Psoas muscle (tissue), 8 donors: ENCODE results near the gene SLAMF8. TPM values are rescaled to one million over a fixed set of nuclear protein-coding genes. Genes with fewer than 3 reads are reported as not detected.

Source experiments
- ATAC-seq, 4 donors: fragments of 200-7000 bp; cut with Tn5 transposase; one replicate each; pipeline ENCODE4 v1.9.1; 2020; ENCODE audit warnings: moderate library complexity in 3 of 4, mild to moderate bottlenecking in 2 of 4
- DNase-seq, 2 donors: peaks; one replicate each; pipeline ENCODE4 v3.0.0-alpha.2; 2020
- H3K27ac ChIP-seq: fragments of 200-600 bp; one replicate; pipeline ENCODE4 v1.8.0; 2022
- H3K27me3 ChIP-seq, 3 donors: fragments of 200-600 bp in 1 of 3; one replicate each; pipeline versions ENCODE4 v1.6.1 to v1.8.0; 2013 to 2022; ENCODE audit warnings: low read length in 2 of 3, mild to moderate bottlenecking in 2 of 3, moderate library complexity in 1 of 3; ENCODE audit not compliant: insufficient read depth in 3 of 3
- H3K36me3 ChIP-seq, 2 donors: fragments of 200-600 bp in 1 of 2; one replicate each; pipeline versions ENCODE4 v1.6.1 to v1.8.0; 2013 to 2022; ENCODE audit warnings: low read depth in 1 of 2, mild to moderate bottlenecking in 1 of 2, moderate library complexity in 1 of 2; ENCODE audit not compliant: insufficient read depth in 1 of 2
- H3K4me1 ChIP-seq: fragments of 200-600 bp; one replicate; pipeline ENCODE4 v1.8.0; 2022
- H3K4me3 ChIP-seq: fragments of 200-600 bp; one replicate; pipeline ENCODE4 v1.8.0; 2022; ENCODE audit warnings: mild to moderate bottlenecking
- H3K9me3 ChIP-seq: fragments of 200-600 bp; one replicate; pipeline ENCODE4 v1.8.0; 2022
- CTCF ChIP-seq: fragments of 200-600 bp; IDR thresholded peaks from one replicate; pipeline ENCODE4 v1.8.0; 2022; ENCODE audit warnings: antibody characterized with exemption
- WGBS, 3 donors: extraction: QIAGEN DNeasy Blood & Tissue Kit; methylation state at CpG; one replicate each; pipeline versions ENCODE4 v1.1.6 to v1.1.7; 2013; 5-methylcytosine and 5-hydroxymethylcytosine counted together
- intact Hi-C, 2 donors: fragments of 100-400 bp; cut with DNase I; formaldehyde crosslinking; loops; one replicate each; pipeline versions ENCODE4 v1.11.0 to v1.14.2; 2022
- polyA plus RNA-seq, 3 donors: library from polyadenylated mRNA; stranded (reverse); fragments of 200-250 nt; gene quantifications; one replicate each; pipeline ENCODE4 v1.2.3, GENCODE V29; 2013
- total RNA-seq, 4 donors: library from RNA; stranded (reverse); fragmentation: NEBNext Ultra II Directional in 2 of 4; extraction: Animal tissue kit (Norgen Biotek cat#: 25700) in 2 of 4; gene quantifications; one replicate each; pipeline versions ENCODE4 v1.2.1 to v1.2.4, GENCODE V29; 2021 to 2023
- donor health status: healthy with polysubstance abuse.
- donor health status: DM: no; HTN: no; CAD: no; lungs with moderate emphysema.
- donor health status: Bipolar disorder and iron deficiency.
- donor health status: healthy.
- donor health status: DM: yes; HTN: yes; CAD: no.
- donor health status: DM: no; HTN: no; CAD: no.
- donor health status: DM: no; HTN: no; CAD: no.
- donor health status: DM: yes; HTN: yes; CAD: no.

Gene SLAMF8
- total and polyA plus RNA-seq, 7 donors = 0.10 to 1.6 (median 1.1) TPM

- Histone ChIP-seq H3K9me3 (no peaks in the 10 kb centered on the region), H3K4me3 (no peak overlapping the region), H3K27me3 (no peaks in the 10 kb centered on the region), H3K4me1 (peaks cover 9% of the 10 kb centered on the region), H3K27ac (no peak overlapping the region), H3K36me3 (no peaks in the 10 kb centered on the region)
- DNase-seq (no peak), ATAC-seq (no peak)
- no peak for TF ChIP-seq CTCF
- 74 to 84% (median 80%) methylated on average over 2 of the region's 2 CpGs for WGBS, 3 donors
- intact Hi-C loops = loop anchor here in 1 of 2 donors (5.0 kb wide), 2 partner anchors 47 to 78 kb away; partner anchors contain the start of genes FCRL6 and TAGLN2
Observed at GRCh38 chr1:159849626-159850366, 23.1 kb downstream of the SLAMF8 start.

- no peak overlapping the region for H3K27ac ChIP-seq
- intact Hi-C loops = loop anchor here in 1 of 2 donors (5.0 kb wide), 2 partner anchors 49 to 76 kb away; partner anchors contain the start of genes FCRL6 and TAGLN2
- no peak overlapping the region for H3K4me3 ChIP-seq
- no peak for TF ChIP-seq CTCF
- WGBS, 3 donors = 65 to 87% (median 80%) methylated on average over 1 of the region's 1 CpG
- H3K4me1 ChIP-seq = peaks cover 9% of the 10 kb centered on the region
- H3K36me3 ChIP-seq = no peaks in the 10 kb centered on the region
- ATAC-seq (no peak), DNase-seq (no peak)
- H3K9me3 ChIP-seq = no peaks in the 10 kb centered on the region
- H3K27me3 ChIP-seq = peaks cover 0 to 1% (median 0%) of the 10 kb centered on the region in 3 donors
Observed at GRCh38 chr1:159851407-159851806, 24.7 kb downstream of the SLAMF8 start.

- Histone ChIP-seq H3K27ac (peak overlapping the region; percentile 83), H3K4me1 (peaks cover 9% of the 10 kb centered on the region), H3K27me3 (peaks cover 0 to 1% (median 0%) of the 10 kb centered on the region in 3 donors), H3K36me3 (no peaks in the 10 kb centered on the region), H3K9me3 (no peaks in the 10 kb centered on the region), H3K4me3 (peak overlapping the region; percentile 81)
- ATAC-seq = no peak
- TF ChIP-seq CTCF = no peak
- 26% methylated on average over 6 of the region's 6 CpGs for WGBS, 3 donors
- DNase-seq = no peak
- intact Hi-C loops = loop anchor here in 1 of 2 donors (5.0 kb wide), 2 partner anchors 51 to 74 kb away; partner anchors contain the start of genes FCRL6 and TAGLN2
Observed at GRCh38 chr1:159853417-159854115, 26.9 kb downstream of the SLAMF8 start.

- Histone ChIP-seq H3K36me3 (no peaks in the 10 kb centered on the region), H3K4me1 (peaks cover 9% of the 10 kb centered on the region), H3K27me3 (peaks cover 0 to 1% (median 0%) of the 10 kb centered on the region in 3 donors), H3K27ac (peak overlapping the region; percentile 83), H3K9me3 (no peaks in the 10 kb centered on the region), H3K4me3 (peak overlapping the region; percentile 81)
- intact Hi-C loops = loop anchor here in 1 of 2 donors (5.0 kb wide), 2 partner anchors 52 to 73 kb away; partner anchors contain the start of genes FCRL6 and TAGLN2
- DNase-seq (peak; percentile 72 to 73), ATAC-seq (peak; percentile 75 to 86 (median 80))
- no peak for TF ChIP-seq CTCF
- 0 to 1% (median 0%) methylated on average over 21 to 31 of the region's 31 CpGs for WGBS, 3 donors
Observed at GRCh38 chr1:159854116-159854692, 27.5 kb downstream of the SLAMF8 start.
